Activated naive CD4-positive, alpha-beta T cell treated with anti-CD3 and anti-CD28 coated beads for 36 hours (primary cell): ENCODE results near the gene CNN1. TPM values are rescaled to one million over a fixed set of nuclear protein-coding genes. Genes with fewer than 3 reads are reported as not detected.
"Not testable (repeated sequence)": the region's sequence is repeated elsewhere in the genome, so short reads cannot be mapped to it uniquely, and the experiment has no call there.

ENCODE experiments used
- CTCF ChIA-PET: fragments of 350-600 bp; sonication (Branson Sonifier 250); formaldehyde crosslinking; loops from one replicate; lab custom pipeline; 2021; ENCODE audit warnings: antibody characterized with exemption; lab: Charles Lee
- DNase-seq: peaks from one replicate; pipeline ENCODE4 v3.0.0-alpha.2; 2020
- H3K27ac Mint-ChIP-seq: one replicate; pipeline ENCODE4 v1.8.0; 2021; ENCODE audit warnings: mild to moderate bottlenecking, mixed read lengths
- H3K27me3 Mint-ChIP-seq: one replicate; pipeline ENCODE4 v1.8.0; 2021; ENCODE audit warnings: low read depth, mixed read lengths
- H3K36me3 Mint-ChIP-seq: one replicate; pipeline ENCODE4 v1.8.0; 2021; ENCODE audit warnings: low read depth, mixed read lengths
- H3K4me1 Mint-ChIP-seq: one replicate; pipeline ENCODE4 v1.8.0; 2021; ENCODE audit warnings: low read depth, mixed read lengths
- H3K4me3 Mint-ChIP-seq: one replicate; pipeline ENCODE4 v1.8.0; 2021; ENCODE audit warnings: mild to moderate bottlenecking, moderate library complexity, mixed read lengths
- H3K9me3 Mint-ChIP-seq: one replicate; pipeline ENCODE4 v1.8.0; 2021; ENCODE audit warnings: mixed read lengths
- intact Hi-C: fragments of 100-400 bp; cut with micrococcal nuclease; formaldehyde crosslinking; loops from one replicate; pipeline ENCODE4 v1.15.1; 2023
- total RNA-seq, 2 experiments: library from RNA; stranded (reverse); gene quantifications; one replicate each; pipeline ENCODE4 v1.2.3, GENCODE V29; 2021

CNN1 gene
- total RNA-seq, 2 experiments from 2014 or later = not detected

- no peaks in the 10 kb centered on the region for H3K9me3 Mint-ChIP-seq
- peaks cover 9% of the 10 kb centered on the region for H3K36me3 Mint-ChIP-seq
- CTCF ChIA-PET = interaction anchor here (0.5 to 3.6 kb wide), 8 partner anchors 21 to 429 kb away, joined by 3 to 60 read pairs (median 4); partner anchors contain the start of genes ACP5 and ZNF627
- intact Hi-C loops = loop anchor here (1.0 to 2.0 kb wide), 4 partner anchors 23 to 54 kb away; partner anchors contain the start of genes ECSIT, ZNF627 and ZNF653
- peaks cover 43% of the 10 kb centered on the region for H3K4me1 Mint-ChIP-seq
- H3K4me3 Mint-ChIP-seq = peak within 1 kb of the TSS; percentile 91
- peak; percentile 98 for DNase-seq
- peak within 1 kb of the TSS; percentile 89 for H3K27ac Mint-ChIP-seq
- H3K27me3 Mint-ChIP-seq = no peaks in the 10 kb centered on the region
These were observed 20.5 kb downstream of the CNN1 start, which contains the start of gene ELOF1 for GRCh38 chr19:11558881-11559828. TSS of gene ELOF1 (minus strand) at chr19:11559230. CDS start at chr19:11554347, 4,883 bp downstream.

- CTCF ChIA-PET = interaction anchor here (0.6 to 3.6 kb wide), 10 partner anchors 9 to 80 kb away, joined by 3 to 60 read pairs (median 5); partner anchors contain the start of gene ACP5
- Mint-ChIP-seq H3K27ac (peak overlapping the region; percentile 80), H3K36me3 (peaks cover 7% of the 10 kb centered on the region), H3K4me3 (peak overlapping the region; percentile 91), H3K4me1 (peaks cover 37% of the 10 kb centered on the region), H3K27me3 (no peaks in the 10 kb centered on the region), H3K9me3 (no peaks in the 10 kb centered on the region)
- DNase-seq = peak; percentile 80
- intact Hi-C loops = loop anchor here (1.0 kb wide), 3 partner anchors 21 to 179 kb away; no protein-coding TSS in a partner anchor
These were observed 21.9 kb downstream of the CNN1 start for GRCh38 chr19:11560404-11561051.

- Mint-ChIP-seq H3K36me3 (peaks cover 2% of the 10 kb centered on the region), H3K9me3 (no peaks in the 10 kb centered on the region), H3K4me1 (peaks cover 21% of the 10 kb centered on the region), H3K27ac (no peak overlapping the region), H3K4me3 (no peak overlapping the region), H3K27me3 (no peaks in the 10 kb centered on the region)
- intact Hi-C loops = no loop called here
- CTCF ChIA-PET = interaction anchor here (0.5 to 1.8 kb wide), 4 partner anchors 17 to 543 kb away, joined by 3 to 5 read pairs (median 3); no protein-coding TSS in a partner anchor
- DNase-seq = no peak
These were observed 24.9 kb downstream of the CNN1 start for GRCh38 chr19:11563532-11563931.

GRCh38 chr19:11564082-11564807 lies 25.6 kb downstream of the CNN1 start:
- H3K9me3 Mint-ChIP-seq, intact Hi-C loops, H3K4me3 Mint-ChIP-seq, DNase-seq, H3K36me3 Mint-ChIP-seq, H3K27me3 Mint-ChIP-seq, H3K27ac Mint-ChIP-seq: not testable (repeated sequence)
- peaks cover 19% of the 10 kb centered on the region for H3K4me1 Mint-ChIP-seq
- CTCF ChIA-PET = interaction anchor here (0.5 to 1.3 kb wide), 3 partner anchors 16 to 544 kb away, joined by 3 read pairs; no protein-coding TSS in a partner anchor

GRCh38 chr19:11565649-11565980 lies 27.0 kb downstream of the CNN1 start:
- H3K27ac Mint-ChIP-seq, H3K27me3 Mint-ChIP-seq, intact Hi-C loops, H3K9me3 Mint-ChIP-seq, H3K36me3 Mint-ChIP-seq, H3K4me3 Mint-ChIP-seq, DNase-seq: not testable (repeated sequence)
- CTCF ChIA-PET = interaction anchor here (0.9 kb wide), 1 partner anchor 29 kb away, joined by 3 read pairs; no protein-coding TSS in a partner anchor
- H3K4me1 Mint-ChIP-seq = peaks cover 10% of the 10 kb centered on the region

- Mint-ChIP-seq H3K36me3 (peaks cover 2% of the 10 kb centered on the region), H3K27me3 (no peaks in the 10 kb centered on the region), H3K9me3 (no peaks in the 10 kb centered on the region), H3K4me3 (no peak overlapping the region), H3K27ac (no peak overlapping the region), H3K4me1 (peaks cover 7% of the 10 kb centered on the region)
- DNase-seq = no peak
- CTCF ChIA-PET = interaction anchor here (0.9 kb wide), 1 partner anchor 29 kb away, joined by 3 read pairs; no protein-coding TSS in a partner anchor
- intact Hi-C loops = no loop called here
These were observed 27.5 kb downstream of the CNN1 start for GRCh38 chr19:11566164-11566563.

GRCh38 chr19:11570039-11570462 lies 31.4 kb downstream of the CNN1 start:
- Mint-ChIP-seq H3K9me3 (no peaks in the 10 kb centered on the region), H3K4me3 (no peak overlapping the region), H3K4me1 (peaks cover 3% of the 10 kb centered on the region), H3K27ac (no peak overlapping the region), H3K27me3 (no peaks in the 10 kb centered on the region), H3K36me3 (peaks cover 2% of the 10 kb centered on the region)
- CTCF ChIA-PET = no interaction called here
- intact Hi-C loops = no loop called here
- DNase-seq = no peak

- intact Hi-C loops, DNase-seq, H3K36me3 Mint-ChIP-seq, H3K9me3 Mint-ChIP-seq, H3K4me1 Mint-ChIP-seq, H3K27ac Mint-ChIP-seq, H3K4me3 Mint-ChIP-seq, H3K27me3 Mint-ChIP-seq: not testable (repeated sequence)
- CTCF ChIA-PET = interaction anchor here (0.6 to 2.2 kb wide), 2 partner anchors 12 to 143 kb away, joined by 5 read pairs; no protein-coding TSS in a partner anchor
These were observed 34.7 kb downstream of the CNN1 start for GRCh38 chr19:11573354-11573753.

GRCh38 chr19:11573763-11574162 lies 35.1 kb downstream of the CNN1 start:
- intact Hi-C loops, H3K27me3 Mint-ChIP-seq, H3K4me3 Mint-ChIP-seq, H3K27ac Mint-ChIP-seq, H3K4me1 Mint-ChIP-seq, H3K36me3 Mint-ChIP-seq, H3K9me3 Mint-ChIP-seq, DNase-seq: not testable (repeated sequence)
- CTCF ChIA-PET = interaction anchor here (0.6 to 2.2 kb wide), 2 partner anchors 13 to 143 kb away, joined by 5 read pairs; no protein-coding TSS in a partner anchor

- H3K27ac Mint-ChIP-seq = no peak overlapping the region
- no peak for DNase-seq
- H3K36me3 Mint-ChIP-seq = no peaks in the 10 kb centered on the region
- H3K27me3 Mint-ChIP-seq = no peaks in the 10 kb centered on the region
- no peaks in the 10 kb centered on the region for H3K9me3 Mint-ChIP-seq
- H3K4me1 Mint-ChIP-seq = peaks cover 11% of the 10 kb centered on the region
- intact Hi-C loops = no loop called here
- CTCF ChIA-PET = no interaction called here
- no peak overlapping the region for H3K4me3 Mint-ChIP-seq
These were observed 36.0 kb downstream of the CNN1 start for GRCh38 chr19:11574689-11575088.

- CTCF ChIA-PET = interaction anchor here (1.0 kb wide), 1 partner anchor 16 kb away, joined by 6 read pairs; no protein-coding TSS in a partner anchor
- DNase-seq = no peak
- H3K4me3 Mint-ChIP-seq = no peak overlapping the region
- no peaks in the 10 kb centered on the region for H3K36me3 Mint-ChIP-seq
- H3K4me1 Mint-ChIP-seq = peaks cover 20% of the 10 kb centered on the region
- H3K9me3 Mint-ChIP-seq = no peaks in the 10 kb centered on the region
- intact Hi-C loops = no loop called here
- H3K27ac Mint-ChIP-seq = no peak overlapping the region
- no peaks in the 10 kb centered on the region for H3K27me3 Mint-ChIP-seq
These were observed 37.6 kb downstream of the CNN1 start for GRCh38 chr19:11576227-11576626.
